DND-41 (cell line): ENCODE results near the gene P2RY11.

ENCODE experiments used
- ATAC-seq: fragments of 200-7000 bp; cut with Tn5 transposase; 3 replicates; pipeline ENCODE4 v1.9.1; 2021; ENCODE audit warnings: low read depth; ENCODE audit not compliant: insufficient read depth
- DNase-seq: peaks from one replicate; pipeline ENCODE4 v3.0.0-alpha.2; 2020
- H2AFZ ChIP-seq: 2 replicates; pipeline ENCODE4 v1.6.0; 2012; ENCODE audit warnings: low read depth, low read length
- H3K27ac ChIP-seq: 2 replicates; pipeline ENCODE4 v1.5.1; 2012; ENCODE audit warnings: low read length, inconsistent platforms
- H3K27me3 ChIP-seq: fragments of 200-600 bp; sonication (generic); 2 replicates; pipeline ENCODE4 v1.6.0; 2012; ENCODE audit warnings: low read length, mild to moderate bottlenecking, inconsistent platforms; ENCODE audit not compliant: insufficient read depth, poor library complexity
- H3K36me3 ChIP-seq: 2 replicates; pipeline ENCODE4 v1.5.1; 2012; ENCODE audit warnings: low read length, inconsistent platforms; ENCODE audit not compliant: insufficient read depth
- H3K4me1 ChIP-seq: 2 replicates; pipeline ENCODE4 v1.5.1; 2012; ENCODE audit warnings: mild to moderate bottlenecking, low read length; ENCODE audit not compliant: insufficient read depth
- H3K4me2 ChIP-seq: 2 replicates; pipeline ENCODE4 v1.6.0; 2012; ENCODE audit warnings: mild to moderate bottlenecking, moderate library complexity, low read length, inconsistent platforms; ENCODE audit not compliant: insufficient read depth
- H3K4me3 ChIP-seq, 2 experiments: fragments of 200-600 bp in 1 of 2; shearing (Covaris generic) in 1 of 2; 2 replicates each; pipeline ENCODE4 v1.5.1; 2012 to 2016; ENCODE audit warnings: inconsistent platforms in 2 of 2, low read length in 2 of 2, mild to moderate bottlenecking in 2 of 2, low read depth in 1 of 2, moderate library complexity in 1 of 2
- H3K79me2 ChIP-seq: 2 replicates; pipeline ENCODE4 v1.6.0; 2012; ENCODE audit warnings: low read length, inconsistent platforms; ENCODE audit not compliant: insufficient read depth
- H3K9ac ChIP-seq: 2 replicates; pipeline ENCODE4 v1.6.0; 2012; ENCODE audit warnings: low read depth, mild to moderate bottlenecking, inconsistent platforms, low read length, moderate library complexity
- H3K9me3 ChIP-seq: 2 replicates; pipeline ENCODE4 v1.5.1; 2012; ENCODE audit warnings: low read length, moderate library complexity, mild to moderate bottlenecking, inconsistent platforms; ENCODE audit not compliant: insufficient read depth, severe bottlenecking
- H4K20me1 ChIP-seq: 2 replicates; pipeline ENCODE4 v1.6.0; 2012; ENCODE audit warnings: low read length; ENCODE audit not compliant: insufficient read depth
- EZH2 ChIP-seq: IDR thresholded peaks from 3 replicates; pipeline ENCODE4 v1.6.1; 2012; ENCODE audit warnings: borderline replicate concordance, low read depth, mild to moderate bottlenecking, moderate library complexity, low read length, inconsistent platforms; ENCODE audit not compliant: severe bottlenecking
- TF ChIP-seq, protein P1 (sequence below): IDR thresholded peaks from 2 replicates; pipeline ENCODE4 v1.5.1; 2012; ENCODE audit warnings: borderline replicate concordance, low read length, moderate library complexity, mild to moderate bottlenecking; ENCODE audit not compliant: poor library complexity, severe bottlenecking; ENCODE audit errors: extremely low read depth

The P2RY11 gene

DNA sequence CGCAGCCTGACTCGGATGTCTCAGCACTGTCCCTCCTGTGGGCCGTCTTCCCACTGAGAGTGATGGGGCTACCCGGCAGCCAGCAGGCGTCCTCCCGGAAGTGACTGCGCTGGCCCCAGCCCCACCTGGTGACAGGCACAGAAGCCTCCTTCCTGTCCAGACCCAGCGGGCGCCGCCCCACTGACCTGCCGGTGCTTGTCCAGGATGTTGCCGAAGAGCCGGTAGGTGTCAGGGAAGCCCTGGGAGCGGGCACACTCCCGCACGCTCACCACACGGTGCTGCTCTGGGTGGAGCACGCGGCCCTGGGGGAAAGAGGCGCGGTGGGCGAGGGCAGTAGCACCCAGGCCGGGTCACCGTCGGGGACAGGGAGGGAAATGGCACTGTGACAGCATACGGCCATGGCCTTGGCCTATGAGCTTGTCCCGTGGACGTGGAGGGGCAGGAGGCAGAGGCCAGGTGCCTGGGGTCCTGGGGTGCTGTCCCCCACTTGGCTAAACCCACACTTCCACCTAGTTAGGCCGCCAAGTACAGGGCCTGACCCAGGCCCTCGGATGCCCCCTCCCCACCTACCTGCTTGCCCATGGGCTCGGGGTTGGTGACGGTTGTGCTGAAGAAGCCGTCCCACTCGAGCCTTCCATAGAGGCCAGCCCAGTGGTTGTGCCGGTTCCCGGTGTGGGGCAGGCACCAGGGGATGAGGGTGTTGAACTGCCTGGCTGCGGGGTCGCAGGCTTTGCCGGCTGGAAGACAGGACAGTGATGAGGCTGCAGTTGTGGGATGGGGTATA lies 24.2 kb downstream of the P2RY11 start:
- H4K20me1 ChIP-seq = peaks cover 56% of the 10 kb centered on the region
- H2AFZ ChIP-seq = no peak overlapping the region
- ATAC-seq (0 out of 3 replicates have a peak, but pooled peaks have one; percentile 6), DNase-seq (no peak)
- H3K79me2 ChIP-seq = 0 out of 2 replicates have a peak, but pooled peaks cover 3% of the 10 kb centered on the region
- no peak overlapping the region for H3K27ac ChIP-seq
- no peak for TF ChIP-seq EZH2
- TF ChIP-seq, protein P1, sequence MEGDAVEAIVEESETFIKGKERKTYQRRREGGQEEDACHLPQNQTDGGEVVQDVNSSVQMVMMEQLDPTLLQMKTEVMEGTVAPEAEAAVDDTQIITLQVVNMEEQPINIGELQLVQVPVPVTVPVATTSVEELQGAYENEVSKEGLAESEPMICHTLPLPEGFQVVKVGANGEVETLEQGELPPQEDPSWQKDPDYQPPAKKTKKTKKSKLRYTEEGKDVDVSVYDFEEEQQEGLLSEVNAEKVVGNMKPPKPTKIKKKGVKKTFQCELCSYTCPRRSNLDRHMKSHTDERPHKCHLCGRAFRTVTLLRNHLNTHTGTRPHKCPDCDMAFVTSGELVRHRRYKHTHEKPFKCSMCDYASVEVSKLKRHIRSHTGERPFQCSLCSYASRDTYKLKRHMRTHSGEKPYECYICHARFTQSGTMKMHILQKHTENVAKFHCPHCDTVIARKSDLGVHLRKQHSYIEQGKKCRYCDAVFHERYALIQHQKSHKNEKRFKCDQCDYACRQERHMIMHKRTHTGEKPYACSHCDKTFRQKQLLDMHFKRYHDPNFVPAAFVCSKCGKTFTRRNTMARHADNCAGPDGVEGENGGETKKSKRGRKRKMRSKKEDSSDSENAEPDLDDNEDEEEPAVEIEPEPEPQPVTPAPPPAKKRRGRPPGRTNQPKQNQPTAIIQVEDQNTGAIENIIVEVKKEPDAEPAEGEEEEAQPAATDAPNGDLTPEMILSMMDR = no peak
- no peak overlapping the region for H3K4me2 ChIP-seq
- no peaks in the 10 kb centered on the region for H3K27me3 ChIP-seq
- H3K4me1 ChIP-seq = no peaks in the 10 kb centered on the region
- peaks cover 99% of the 10 kb centered on the region for H3K36me3 ChIP-seq
- no peaks in the 10 kb centered on the region for H3K9me3 ChIP-seq
- no peak overlapping the region for H3K9ac ChIP-seq
- H3K4me3 ChIP-seq = no peak overlapping the region

DNA sequence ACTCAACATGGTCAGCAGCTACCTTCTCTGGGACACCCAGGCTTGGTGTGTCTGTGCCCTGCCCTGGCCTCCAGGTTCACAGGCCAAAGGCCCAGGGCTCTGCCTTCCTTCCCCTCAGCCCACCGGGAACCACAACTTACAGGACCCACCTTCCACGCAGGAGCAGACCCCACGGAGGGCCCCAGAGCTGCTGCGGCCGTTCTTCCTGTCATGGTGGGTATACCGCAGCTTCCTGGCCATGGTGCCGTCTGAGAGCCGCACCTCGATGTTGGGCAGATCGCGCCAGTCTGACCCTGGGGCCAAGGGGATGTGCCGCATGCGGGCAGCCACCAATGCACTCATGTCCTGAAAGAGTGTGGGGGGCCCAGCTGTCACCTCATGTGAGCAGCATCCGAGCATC lies 25.4 kb downstream of the P2RY11 start:
- Histone ChIP-seq H3K27ac (no peak overlapping the region), H3K4me2 (no peak overlapping the region), H4K20me1 (peaks cover 63% of the 10 kb centered on the region), H3K9ac (no peak overlapping the region), H3K4me1 (no peaks in the 10 kb centered on the region), H3K4me3 (no peak overlapping the region), H3K9me3 (no peaks in the 10 kb centered on the region), H3K27me3 (no peaks in the 10 kb centered on the region), H3K36me3 (peaks cover 99% of the 10 kb centered on the region), H2AFZ (no peak overlapping the region), H3K79me2 (0 out of 2 replicates have a peak, but pooled peaks cover 3% of the 10 kb centered on the region)
- ATAC-seq (no peak), DNase-seq (no peak)
- TF ChIP-seq EZH2 = no peak
- TF ChIP-seq, protein P1 = no peak

DNA sequence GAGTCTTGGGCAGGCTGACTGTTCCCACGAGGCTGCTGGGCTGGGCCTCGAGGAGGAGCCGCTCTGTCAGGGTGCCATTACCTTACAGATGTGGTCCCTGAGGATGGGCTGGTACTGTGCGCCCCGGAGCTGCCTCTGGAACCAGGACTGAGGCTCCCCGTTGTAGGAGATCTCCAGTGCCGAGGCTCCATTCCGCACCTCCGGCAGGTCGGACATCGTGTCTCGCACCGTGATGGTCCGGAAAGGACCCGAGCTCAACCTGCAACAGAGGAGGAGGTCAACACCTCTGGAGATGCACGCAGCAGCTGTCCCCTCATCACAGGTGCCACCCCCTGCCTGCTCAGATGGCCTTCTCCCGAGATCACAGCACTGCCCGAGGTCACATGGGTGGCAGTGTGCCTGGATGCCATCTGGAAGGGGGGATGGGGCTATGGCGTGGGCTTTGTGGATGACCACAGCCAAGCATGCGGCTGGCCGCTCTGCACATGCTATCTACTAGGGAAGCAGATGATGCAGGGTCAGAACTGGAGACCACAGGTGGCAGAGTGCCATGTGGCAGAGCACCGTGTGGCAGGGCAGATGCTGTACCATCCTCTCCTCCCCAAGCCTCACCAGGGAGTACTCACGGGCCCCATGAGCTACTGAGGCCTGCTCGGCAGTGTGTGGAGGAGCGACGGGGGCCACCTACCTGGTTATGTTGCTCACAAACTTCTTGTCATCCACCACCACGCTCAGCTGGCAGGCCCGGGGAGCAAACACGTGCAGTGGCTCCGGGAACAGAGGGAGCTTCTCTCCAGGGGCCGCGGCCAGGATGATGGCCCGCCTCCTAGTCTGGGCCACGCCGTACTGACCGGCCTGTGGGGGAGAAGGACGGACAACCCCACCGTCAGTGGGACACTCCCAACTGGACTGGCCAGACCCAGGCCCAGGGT lies 26.5 kb downstream of the P2RY11 start:
- Histone ChIP-seq H3K4me1 (no peaks in the 10 kb centered on the region), H2AFZ (no peak overlapping the region), H3K36me3 (peaks cover 99% of the 10 kb centered on the region), H3K79me2 (0 out of 2 replicates have a peak, but pooled peaks cover 7% of the 10 kb centered on the region), H3K4me3 (no peak overlapping the region), H3K4me2 (no peak overlapping the region), H3K9ac (no peak overlapping the region), H3K27me3 (no peaks in the 10 kb centered on the region), H3K27ac (no peak overlapping the region), H3K9me3 (no peaks in the 10 kb centered on the region), H4K20me1 (peaks cover 70% of the 10 kb centered on the region)
- no peak for TF ChIP-seq EZH2
- TF ChIP-seq, protein P1 = no peak
- no peak for DNase-seq
- ATAC-seq = no peak
